Activated gamma-delta T cell (primary cell): ENCODE measurements around the gene C17orf100.
"Not testable (repeated sequence)": the region's sequence is repeated elsewhere in the genome, so short reads cannot be mapped to it uniquely, and the experiment has no call there.

Experiments used
- DNase-seq: peaks from one replicate; lab custom pipeline; 2025; lab: John Stamatoyannopoulos, UW

Gene C17orf100

DNA sequence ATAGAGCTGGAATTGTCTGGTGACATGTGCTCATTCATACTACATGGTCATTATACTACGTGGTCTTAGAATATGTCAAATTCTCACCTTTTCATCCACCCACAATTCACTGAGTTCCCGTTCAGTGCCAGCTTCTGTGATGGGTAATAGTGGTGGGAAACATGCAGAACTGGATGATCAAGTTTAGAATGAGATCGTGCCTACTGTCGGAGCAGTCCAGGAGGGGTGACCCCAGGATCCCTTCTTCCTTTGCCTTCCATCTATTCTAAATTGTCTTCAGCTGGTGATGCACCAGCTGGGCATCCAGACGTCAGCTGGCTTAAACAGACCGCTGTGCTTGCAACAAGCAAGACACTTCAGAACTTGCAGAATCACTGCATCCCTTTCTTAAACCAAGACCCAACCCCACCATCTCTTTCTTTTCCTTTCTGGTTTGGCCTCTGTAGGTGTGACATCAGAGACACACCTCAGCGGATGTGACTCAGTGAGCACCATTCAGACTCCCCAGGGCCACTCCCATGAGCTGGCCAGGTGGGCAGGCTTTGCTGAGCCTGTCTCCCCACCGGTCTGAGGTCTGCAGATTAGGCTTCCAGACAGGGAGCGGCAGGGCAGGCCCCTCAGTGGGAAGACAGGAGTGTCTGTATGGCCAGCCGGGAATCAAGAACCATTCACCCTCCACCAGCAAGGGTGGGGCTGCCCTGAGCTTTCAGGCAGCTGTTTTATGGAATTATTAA, 18.1 kb downstream of the C17orf100 start:
- DNase-seq: no peak

DNA sequence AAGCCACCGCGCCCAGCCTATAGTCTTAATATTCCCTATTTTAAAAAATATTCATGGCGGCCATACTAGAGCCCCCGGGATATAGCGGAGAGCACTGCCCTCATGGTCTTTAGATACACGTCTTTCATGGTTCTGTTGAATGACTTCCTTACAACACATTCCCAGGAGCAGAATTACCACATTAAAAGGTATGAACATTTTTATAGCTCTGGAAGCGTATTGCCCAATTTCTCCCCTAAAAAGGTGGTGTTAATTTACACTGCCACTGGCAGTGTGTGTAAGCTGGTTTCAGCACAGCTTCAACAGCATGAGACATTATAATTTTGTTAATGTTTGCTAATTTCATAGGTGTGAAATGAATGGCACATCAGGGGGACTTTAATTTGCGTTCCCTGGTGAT, 19.0 kb downstream of the C17orf100 start:
- no peak for DNase-seq

DNA sequence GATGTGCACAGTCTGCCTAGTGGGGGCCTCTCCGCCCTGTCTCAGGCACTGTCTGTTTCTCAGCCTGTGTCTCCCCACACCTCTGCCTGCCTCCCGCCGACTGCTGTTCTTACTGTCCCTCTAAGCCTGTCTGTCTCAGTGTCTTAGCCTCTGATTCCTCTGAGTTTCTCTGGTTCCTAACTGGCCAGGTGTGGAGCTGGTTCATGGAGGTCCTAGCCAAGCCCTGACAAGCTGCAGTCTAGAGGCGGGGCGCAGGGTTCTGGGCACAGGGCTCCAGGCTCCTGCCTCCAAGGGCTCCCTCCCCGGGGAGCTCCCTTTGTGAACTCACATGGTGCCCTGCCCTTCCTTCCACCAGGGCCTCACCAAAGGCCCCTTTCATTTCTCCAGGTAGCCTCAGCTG, 19.4 kb downstream of the C17orf100 start:
- DNase-seq: no peak

DNA sequence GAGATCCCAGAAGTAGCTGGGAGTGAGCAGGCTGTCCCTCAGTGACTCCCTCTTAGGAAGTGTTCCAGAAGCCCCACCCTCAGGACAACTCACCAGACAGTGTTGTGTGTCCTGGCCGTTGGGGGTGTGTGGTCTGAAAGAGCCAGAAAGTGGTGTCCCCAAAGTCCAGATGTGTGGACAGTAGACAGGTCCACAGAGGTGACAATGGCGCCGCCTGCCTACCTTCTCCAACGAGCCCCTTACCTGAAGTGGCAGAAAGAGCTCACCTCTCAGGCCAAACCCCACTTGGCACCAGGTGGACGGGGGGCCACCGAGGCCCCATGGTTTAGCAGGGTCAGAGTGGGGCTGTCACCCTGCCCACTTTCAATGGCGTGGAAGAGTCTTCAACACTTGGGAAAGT, 19.9 kb downstream of the C17orf100 start:
- no peak for DNase-seq

DNA sequence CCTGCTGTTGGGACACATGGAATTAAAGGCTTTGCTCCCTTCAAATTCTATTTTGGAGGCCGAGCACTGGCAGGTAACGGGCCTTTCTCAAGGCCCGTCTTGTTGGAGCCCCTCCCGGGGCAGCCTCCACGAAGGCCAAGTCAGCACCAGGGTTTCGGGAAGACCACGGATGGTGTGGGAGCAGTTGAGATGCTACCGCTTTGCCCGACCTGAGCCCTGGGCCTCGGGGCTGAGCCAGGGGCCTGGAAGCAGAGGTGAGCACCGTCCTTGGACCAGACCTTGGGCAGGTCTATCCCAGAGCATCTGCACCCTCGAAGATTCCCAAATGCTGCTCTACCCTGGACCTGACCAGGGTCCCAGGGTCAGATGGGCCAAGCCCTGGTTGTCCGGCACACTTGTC, 23.0 kb downstream of the C17orf100 start:
- no peak for DNase-seq

DNA sequence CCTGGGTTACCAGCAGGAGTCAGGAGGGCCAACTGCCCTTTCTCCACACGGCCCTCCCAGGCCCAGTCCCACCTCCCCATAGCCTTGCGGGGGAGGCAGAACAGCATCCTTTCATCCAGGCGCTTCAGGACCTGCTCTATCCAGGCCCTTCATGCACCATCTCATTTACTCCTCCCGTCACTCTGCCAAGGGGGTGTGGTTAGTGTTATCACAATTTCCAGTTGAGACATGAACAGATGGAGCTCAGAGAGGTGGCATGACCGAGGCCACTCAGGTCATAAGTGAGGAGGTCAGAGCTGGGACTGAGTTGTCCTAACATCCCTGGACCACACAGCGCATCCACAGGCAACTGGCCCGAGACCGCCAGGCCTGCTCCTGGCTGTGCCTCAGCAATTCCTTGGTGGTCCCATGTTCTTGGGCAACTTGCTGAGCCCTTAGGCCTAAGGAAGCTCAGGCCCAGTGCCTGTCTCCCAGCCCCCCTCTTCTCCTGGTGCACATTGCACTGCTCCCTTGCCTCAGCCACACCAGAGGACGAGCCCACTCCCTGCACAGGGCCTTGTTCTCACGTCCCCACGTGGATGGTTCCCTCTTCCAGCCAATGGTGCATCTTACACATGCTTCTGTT, 23.8 kb downstream of the C17orf100 start:
- no peak for DNase-seq

DNA sequence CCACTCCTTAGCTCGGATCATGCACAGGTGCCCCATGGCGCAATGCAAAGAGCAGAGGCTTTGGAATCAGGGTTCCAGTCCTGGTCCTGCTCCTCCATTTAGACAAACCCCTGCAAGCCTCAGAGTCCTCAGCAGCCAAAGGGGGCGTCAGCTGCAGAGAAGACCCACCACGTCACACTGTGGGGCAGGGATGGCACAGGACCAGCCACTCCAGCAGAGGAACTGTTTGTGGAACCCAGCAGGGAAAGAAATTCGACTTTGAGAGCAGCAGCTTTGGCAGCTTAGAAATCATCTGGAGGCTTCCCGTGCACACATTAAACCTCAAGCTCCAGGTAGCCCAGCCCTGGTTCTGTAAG, 25.2 kb downstream of the C17orf100 start:
- DNase-seq: no peak

DNA sequence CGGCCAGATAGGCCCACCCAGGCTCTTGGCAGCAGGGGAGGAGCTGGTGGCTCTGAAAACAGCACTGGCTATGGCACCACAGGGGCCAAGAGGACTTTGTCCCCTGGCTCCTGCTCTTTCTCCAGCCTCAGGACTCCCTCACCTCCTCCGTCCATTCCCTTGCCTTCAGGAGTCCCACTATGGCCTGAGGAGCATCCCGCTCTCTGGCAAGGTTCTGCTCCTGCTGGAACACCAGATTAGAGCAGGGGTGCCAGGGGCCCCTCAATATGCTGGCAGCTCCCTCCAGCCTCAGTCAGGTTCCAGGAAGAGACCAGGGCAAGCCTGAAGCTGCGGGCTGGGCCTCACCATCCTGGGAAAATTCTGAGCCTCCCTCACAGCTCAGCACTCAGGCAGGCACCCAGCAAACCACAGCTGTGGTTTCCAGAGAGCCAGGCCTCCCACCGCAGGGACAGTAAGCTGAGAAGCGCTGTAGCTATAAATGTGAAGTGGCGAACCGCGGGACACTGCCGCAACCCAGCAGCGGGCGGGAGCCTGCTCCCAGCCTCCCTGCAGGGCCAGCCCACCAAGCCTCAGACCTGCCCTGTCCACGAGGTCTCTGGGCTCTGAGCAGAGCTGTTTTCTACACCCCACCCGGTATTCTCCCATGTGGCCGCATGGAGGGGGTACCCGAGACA, 25.7 kb downstream of the C17orf100 start:
- DNase-seq: no peak

DNA sequence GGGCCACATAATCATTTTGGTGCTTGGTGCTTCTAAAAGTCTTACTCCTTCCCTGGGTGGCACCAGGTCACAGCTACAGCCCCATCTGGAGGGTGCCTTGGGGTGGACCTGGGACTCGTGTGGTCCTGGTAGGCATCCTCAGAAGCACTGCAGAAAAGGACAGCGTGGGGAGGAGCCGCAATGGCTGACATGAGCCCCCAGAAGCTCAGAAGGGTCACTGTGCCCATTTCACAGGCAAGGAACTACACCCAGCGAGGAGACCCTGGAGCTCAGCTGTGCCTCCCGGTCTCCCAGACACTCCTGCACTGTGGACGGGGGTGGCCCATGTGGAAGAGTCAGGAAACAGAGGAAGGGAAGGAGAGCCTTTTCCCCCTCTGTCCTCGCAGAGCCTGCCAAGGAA, 26.4 kb downstream of the C17orf100 start:
- DNase-seq: no peak

DNA sequence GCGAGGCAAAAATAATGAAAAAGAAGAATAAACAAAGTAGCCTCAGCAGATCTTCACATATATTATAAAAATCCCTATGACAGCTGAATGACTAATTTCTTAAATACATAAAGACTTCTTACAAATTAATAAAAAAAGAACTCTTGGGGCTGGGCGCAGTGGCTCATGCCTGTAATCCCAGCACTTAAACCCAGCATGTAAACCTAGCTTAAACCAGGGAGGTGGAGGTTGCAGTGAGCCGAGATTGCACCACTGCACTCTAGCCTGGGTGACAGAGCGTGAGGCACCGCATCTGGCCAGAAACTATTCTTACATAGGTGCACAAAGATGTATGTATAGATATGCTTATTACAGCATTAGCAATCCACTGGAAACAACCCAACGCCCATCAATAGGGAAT, 27.7 kb downstream of the C17orf100 start:
- DNase-seq: no peak

DNA sequence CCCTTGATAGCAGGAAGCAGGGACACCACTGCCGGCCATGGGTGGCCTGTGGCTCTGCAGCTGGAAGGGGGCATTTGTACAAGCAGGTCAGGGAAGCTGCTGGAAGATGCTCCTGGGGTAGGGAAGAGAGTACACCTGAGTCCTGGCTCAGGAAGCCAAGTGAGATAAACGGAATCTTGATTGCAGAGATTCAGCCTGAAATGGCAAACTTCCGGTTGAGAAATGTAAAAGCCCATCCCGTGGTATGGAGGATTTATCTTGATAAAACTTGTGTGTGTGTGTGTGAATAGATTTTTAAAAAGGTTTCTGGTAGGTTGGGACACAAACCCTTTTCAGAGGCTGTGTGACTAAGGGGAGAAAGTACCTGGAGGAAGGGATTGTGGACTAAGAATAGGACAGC, 29.6 kb downstream of the C17orf100 start:
- no peak for DNase-seq

DNA sequence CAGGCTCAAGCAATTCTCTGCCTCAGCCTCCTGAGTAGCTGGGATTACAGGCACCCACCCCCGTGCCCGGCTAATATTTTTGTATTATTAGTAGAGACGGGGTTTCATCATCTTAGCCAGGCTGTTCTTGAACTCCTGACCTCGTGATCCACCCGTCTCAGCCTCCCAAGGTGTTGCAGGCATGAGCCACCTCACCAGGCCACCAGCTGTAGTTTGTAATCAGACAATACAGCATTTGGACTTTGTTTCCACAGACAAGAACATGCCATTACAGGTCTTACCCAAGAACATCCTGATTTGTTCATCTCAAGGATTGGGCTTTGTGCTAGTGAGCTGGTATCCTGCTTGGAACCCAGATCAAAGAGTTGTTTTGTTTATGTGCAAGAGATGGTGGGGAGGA, 30.1 kb downstream of the C17orf100 start:
- no peak for DNase-seq

DNA sequence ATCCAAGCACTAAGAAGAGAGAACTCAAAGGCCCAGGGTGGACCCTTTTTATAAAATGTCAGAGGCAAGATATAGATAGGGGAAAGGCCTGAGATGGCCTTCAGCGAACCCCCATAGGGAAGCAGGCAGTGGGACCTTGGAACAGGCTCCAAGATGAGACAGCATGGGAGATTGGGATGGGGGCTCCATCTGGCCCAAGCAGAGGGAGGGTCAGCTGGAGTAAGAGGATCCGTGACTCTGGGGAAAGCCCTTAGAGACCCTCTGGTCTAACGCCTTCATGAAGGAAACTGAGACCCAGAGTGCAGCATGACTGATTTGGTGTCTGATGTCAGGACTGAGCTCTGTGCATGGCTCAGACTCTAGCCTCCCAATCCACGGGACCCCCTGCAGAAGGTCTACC, 30.8 kb downstream of the C17orf100 start:
- DNase-seq: no peak

DNA sequence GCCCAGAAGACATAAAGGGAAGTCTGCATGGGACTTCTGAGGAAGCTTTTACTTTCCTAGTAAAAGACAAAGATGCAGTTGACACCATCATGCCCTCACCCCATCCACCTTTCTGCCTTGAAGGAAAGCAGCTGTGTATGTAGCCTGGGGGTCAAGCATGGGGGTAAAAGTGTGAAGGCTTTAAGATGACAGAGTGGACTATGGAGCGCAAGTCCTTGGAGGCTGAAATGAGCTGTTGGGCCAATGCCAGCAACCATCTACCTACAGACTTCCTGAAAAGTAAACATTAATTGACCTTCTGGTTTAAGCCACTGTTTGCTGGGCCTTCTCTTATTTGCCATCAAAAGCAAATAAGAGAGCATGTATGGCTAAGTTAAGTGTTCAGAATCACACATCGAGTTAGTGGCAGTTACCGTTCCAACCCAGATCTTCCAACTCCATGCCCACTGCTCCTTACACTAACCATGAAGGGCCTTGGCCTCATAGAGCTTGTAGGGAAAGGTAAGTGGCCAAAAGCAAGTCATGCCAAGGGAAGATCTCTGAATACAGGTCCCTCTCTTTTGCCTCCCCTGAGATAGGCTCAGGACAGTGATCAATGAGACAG, 31.6 kb downstream of the C17orf100 start:
- DNase-seq: no peak

DNA sequence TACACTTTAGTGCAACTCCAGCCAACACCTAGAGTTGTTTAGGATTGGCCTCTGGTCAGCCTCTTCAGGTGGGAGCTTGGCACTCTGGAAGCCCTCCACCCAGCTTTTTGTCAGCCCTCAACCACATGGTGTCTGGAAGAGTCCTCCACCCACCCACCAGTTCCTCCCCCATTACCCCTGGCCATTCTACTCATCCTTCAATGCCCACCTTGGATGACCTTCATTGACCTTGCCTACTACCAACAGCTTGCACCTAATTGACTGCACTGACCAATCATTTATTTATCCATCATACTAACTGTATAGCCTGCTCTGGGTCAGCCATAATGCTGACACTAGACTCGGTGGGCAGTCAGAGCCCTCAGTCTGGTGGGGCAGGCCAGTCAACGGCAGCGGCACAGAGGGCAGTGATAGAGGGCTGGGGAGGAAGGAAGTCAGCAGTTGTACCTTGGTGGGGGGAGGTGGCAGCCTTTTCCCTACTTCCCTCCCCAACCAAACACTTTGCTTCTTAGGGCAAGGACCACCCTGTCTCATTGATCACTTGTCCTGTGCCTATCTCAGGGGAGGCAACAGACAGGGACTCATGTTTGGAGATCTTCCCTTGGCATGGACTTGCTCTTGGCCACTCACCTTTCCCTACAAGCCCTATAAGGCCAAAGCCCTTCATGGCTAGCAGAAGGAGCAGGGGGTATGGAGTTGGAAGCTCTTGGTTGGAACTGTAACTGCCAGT, 32.3 kb downstream of the C17orf100 start:
- no peak for DNase-seq

DNA sequence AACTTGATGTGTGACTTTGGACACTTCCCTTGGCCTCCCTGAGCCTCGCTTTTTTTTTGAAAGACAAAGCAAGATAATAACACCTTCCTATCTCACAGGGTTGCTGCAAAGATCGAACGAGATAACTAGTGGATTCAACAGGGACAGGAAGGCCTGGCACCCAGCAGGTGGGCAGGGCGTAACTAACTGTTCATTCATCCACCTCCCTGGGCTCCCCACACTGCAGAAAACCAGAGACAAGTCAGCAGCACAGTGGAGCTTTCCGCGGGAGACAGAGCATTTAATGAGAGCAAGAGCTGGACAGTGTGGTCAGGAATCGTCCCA, 32.9 kb downstream of the C17orf100 start:
- DNase-seq: no peak

DNA sequence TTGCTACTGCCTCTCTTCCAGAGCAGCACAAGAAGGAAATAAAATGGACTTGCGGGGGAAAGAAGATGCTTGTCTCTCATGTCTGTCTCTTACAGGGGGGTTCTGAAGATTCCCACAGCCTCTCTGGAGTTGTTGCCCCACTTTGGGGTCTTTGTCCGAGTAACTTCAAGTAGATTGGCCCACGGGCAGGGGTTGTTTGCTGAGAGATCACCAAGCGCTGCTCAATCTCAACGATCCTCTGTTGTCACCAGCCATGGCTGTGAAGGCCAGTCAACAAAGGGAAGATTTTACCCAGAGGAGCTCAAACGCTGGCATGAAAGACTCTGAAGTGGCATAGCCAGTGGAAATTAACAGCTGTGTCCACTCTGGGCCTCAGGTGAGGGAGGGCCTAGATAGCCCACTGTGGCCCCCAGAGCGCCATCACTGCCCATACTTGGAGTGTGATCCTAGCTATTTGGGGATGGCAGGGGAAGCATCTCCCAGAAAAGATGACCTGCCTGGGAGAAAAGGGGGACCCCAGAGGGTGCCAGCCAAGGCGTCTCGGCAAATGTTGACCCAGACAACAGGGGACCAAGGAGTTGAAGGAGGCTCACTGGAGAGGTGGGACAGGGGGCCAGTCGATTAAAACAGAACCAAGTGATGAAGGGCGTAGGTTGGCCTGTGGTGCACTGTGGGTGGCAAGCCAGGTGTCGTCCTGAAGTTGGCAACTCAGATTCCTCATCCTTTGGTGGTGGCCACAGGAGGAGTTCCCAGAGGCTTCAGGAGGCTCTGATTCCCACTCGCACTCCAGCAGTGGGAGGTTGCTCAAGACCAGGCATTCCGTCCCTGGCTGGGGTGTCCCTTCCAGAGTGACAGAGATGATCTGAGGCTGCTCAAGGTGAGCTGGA, 33.6 kb downstream of the C17orf100 start:
- no peak for DNase-seq

DNA sequence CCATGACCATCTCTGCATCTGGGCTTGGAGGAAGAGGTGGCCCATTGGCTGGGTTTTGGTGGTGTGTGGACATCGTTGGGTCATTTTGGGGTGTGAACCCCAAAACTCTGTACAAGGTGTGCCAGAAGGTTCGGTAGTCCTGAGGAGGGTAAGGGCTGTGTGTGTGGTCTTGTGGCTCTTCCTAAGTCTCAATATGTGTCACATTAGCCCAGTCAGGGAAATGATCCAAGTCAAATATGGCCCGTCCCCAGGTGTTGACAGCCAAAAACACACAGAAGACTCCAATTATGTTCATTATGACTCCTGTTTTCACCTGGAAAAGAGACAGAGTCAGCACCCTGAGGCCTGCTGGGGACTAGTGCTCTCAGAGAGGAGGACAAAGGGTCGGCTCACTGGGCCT, 34.5 kb downstream of the C17orf100 start:
- no peak for DNase-seq

DNA sequence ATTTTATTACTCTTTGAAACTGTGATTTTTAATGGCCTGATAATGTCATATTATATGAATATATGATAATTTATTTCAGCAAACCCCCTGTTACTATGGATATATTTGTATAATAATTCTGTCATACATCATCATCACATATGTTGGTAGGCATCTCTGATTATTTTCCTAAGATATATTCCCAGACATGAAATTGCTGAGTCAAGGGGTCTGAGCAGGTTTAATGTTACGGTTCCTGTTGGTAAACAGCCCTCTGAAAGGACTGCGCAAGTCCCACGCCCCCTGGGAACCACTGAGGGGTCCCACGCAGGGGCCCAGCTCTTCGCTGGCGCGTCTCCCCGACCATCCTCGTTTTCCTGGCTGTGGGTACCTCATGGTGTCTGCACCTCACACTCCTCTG, 37.4 kb downstream of the C17orf100 start:
- DNase-seq: no peak

DNA sequence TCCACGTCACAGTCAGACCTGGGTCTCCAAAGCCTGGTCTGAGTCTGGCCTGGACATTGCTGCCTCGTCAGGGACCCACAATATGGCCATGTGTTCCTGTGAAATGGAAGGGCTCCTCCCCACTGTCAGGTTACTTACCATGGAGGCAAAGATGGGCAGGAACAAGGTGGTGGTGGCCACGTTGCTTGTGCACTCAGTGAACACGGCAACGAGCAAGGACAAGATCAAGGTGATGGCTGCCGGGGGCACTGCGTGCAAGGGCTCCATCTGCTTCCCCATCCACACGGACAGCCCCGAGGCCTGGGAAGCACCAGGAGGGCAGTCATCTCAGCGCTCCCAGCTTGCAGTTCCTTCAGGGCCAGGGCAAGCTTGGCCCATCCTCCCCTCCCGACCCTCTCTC, 39.1 kb downstream of the C17orf100 start:
- no peak for DNase-seq

DNA sequence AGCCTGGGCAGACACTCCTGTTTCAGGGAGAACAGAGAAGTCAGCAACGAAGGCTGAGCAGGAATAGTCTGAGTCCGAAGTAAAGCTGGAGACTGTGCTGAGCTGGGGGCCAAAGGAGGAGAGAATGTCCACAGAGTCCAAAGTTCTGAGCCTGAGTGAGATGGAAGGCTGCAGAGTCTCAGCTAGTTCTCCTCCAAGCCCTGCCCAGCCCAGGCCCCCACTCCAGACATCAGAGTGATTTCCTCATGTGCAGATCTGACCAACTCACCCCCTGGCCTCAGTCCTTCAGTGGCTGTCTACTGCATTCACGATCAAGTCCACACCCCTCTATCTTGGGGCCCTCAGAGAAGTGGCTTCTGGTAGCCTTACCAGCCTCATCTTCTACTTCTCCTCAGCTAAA, 40.0 kb downstream of the C17orf100 start:
- DNase-seq: no peak

DNA sequence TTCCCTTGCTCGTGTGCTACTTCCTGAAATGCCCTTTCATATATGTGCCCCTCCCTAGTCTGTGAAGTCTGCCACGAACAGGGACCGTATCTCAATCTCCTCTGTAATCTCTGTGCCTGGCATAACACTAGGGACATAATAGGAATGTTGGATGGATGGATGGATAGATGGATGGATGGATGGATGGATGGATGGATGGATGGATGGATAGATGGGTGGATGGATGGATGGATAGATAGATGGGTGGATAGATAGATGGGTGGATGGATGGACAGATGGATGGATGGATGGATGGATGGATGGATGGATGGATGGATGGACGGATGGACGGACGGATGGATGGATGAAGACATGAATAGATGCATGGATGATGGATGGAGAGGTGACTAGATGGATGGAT, 40.4 kb downstream of the C17orf100 start:
- not testable (repeated sequence) for DNase-seq
